Karpas-422 (cell line): Measurements from ENCODE around the gene DNAJC10. TPM values are rescaled to one million over a fixed set of nuclear protein-coding genes. Genes with fewer than 3 reads are reported as not detected.
"Not testable (repeated sequence)": the region's sequence is repeated elsewhere in the genome, so short reads cannot be mapped to it uniquely, and the experiment has no call there.

ENCODE experiments used
- DNase-seq: peaks from one replicate; pipeline ENCODE4 v3.0.0-alpha.2; 2015
- H2AFZ ChIP-seq: fragments of 200-600 bp; sonication (generic); 2 replicates; pipeline ENCODE4 v1.6.1; 2014; ENCODE audit warnings: antibody characterized with exemption, low read length, mixed read lengths
- H3K27ac ChIP-seq: fragments of 200-600 bp; sonication (generic); 2 replicates; pipeline ENCODE4 v1.5.1; 2014; ENCODE audit warnings: mild to moderate bottlenecking, low read length, moderate library complexity
- H3K27me3 ChIP-seq: fragments of 200-600 bp; sonication (generic); 2 replicates; pipeline ENCODE4 v1.6.1; 2014; ENCODE audit warnings: low read length, mixed read lengths
- H3K36me3 ChIP-seq: fragments of 200-600 bp; sonication (generic); 2 replicates; pipeline ENCODE4 v1.6.1; 2014; ENCODE audit warnings: low read length, mixed read lengths; ENCODE audit not compliant: insufficient read depth
- H3K4me1 ChIP-seq: fragments of 200-600 bp; sonication (generic); 2 replicates; pipeline ENCODE4 v1.6.1; 2014; ENCODE audit warnings: mild to moderate bottlenecking, low read length, mixed read lengths
- H3K4me2 ChIP-seq: fragments of 200-600 bp; sonication (generic); 2 replicates; pipeline ENCODE4 v1.6.1; 2014; ENCODE audit warnings: low read length, low read depth, mild to moderate bottlenecking; ENCODE audit not compliant: poor library complexity, severe bottlenecking
- H3K4me3 ChIP-seq: fragments of 200-600 bp; sonication (generic); 2 replicates; pipeline ENCODE4 v1.5.1; 2014; ENCODE audit warnings: mild to moderate bottlenecking, antibody characterized with exemption, low read length, mixed read lengths
- H3K79me2 ChIP-seq: fragments of 200-600 bp; sonication (generic); 2 replicates; pipeline ENCODE4 v1.6.1; 2014; ENCODE audit warnings: mild to moderate bottlenecking, low read length, mixed read lengths
- H3K9ac ChIP-seq: fragments of 200-600 bp; sonication (generic); 2 replicates; pipeline ENCODE4 v1.6.0; 2014; ENCODE audit warnings: low read length
- H3K9me2 ChIP-seq: fragments of 200-600 bp; sonication (generic), shearing (Covaris generic); replicated peaks from 2 replicates; pipeline ENCODE4 v1.6.0; 2014; ENCODE audit warnings: mild to moderate bottlenecking, low read length, moderate library complexity; ENCODE audit not compliant: insufficient read depth
- H3K9me3 ChIP-seq: fragments of 300-700, 200-600 bp; sonication (generic); 2 replicates; pipeline ENCODE4 v1.6.1; 2014; ENCODE audit warnings: low read length, mixed read lengths
- H4K20me1 ChIP-seq: fragments of 200-600 bp; sonication (generic); 2 replicates; pipeline ENCODE4 v1.6.1; 2014; ENCODE audit warnings: mild to moderate bottlenecking, antibody characterized with exemption, low read length, low read depth; ENCODE audit not compliant: insufficient read depth
- total RNA-seq: library from RNA; depleted of rRNA; stranded (reverse); fragments of >200 nt; shearing (Covaris generic); gene quantifications from 2 replicates; pipeline ENCODE4 v1.2.3, GENCODE V29; 2014; ENCODE audit warnings: low replicate concordance

DNAJC10 gene
- total RNA-seq, 1 experiment from 2014 or later = 199 TPM

GRCh38 chr2:182715121-182715891 lies 751 bp upstream of the DNAJC10 start:
- DNase-seq = peak; percentile 56

DNA sequence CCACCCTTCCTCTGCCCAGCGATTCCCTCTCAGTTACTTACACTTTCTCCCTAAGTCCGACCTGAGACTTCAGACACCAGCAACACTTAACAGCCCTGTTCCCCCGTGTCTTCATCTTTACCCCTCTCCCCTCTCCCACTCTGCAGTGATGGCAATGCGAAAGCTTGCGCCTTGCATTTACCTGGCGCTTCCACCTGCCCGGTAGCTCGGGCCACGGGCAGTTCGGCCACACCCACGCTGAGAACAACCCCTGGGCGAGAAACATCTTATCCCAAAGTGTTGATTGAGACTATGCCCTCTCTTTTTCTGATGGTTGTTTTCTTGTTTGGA lies 558 bp downstream of the DNAJC10 start:
- DNase-seq = no peak
- peaks cover 43% of the 10 kb centered on the region for H3K79me2 ChIP-seq
- H3K9me2 ChIP-seq = no peaks in the 10 kb centered on the region
- peaks cover 24% of the 10 kb centered on the region; the same call in 1 of the 2 replicates for H3K36me3 ChIP-seq
- H3K9ac ChIP-seq = peak overlapping the region; percentile 98
- peak overlapping the region; percentile 85 for H3K4me2 ChIP-seq
- peak overlapping the region; percentile 95 for H3K4me3 ChIP-seq
- H3K27me3 ChIP-seq = no peaks in the 10 kb centered on the region
- H2AFZ ChIP-seq = peak overlapping the region; percentile 79; the same call in 1 of the 2 replicates
- H3K27ac ChIP-seq = peak overlapping the region; percentile 97
- H3K4me1 ChIP-seq = peaks cover 56% of the 10 kb centered on the region
- H4K20me1 ChIP-seq = no peaks in the 10 kb centered on the region
- no peaks in the 10 kb centered on the region for H3K9me3 ChIP-seq

More at GRCh38 chr2:182715121-182715891, 751 bp upstream of the DNAJC10 start:
- peak overlapping the region; percentile 95 for H3K4me3 ChIP-seq
- peaks cover 12% of the 10 kb centered on the region; the same call in 1 of the 2 replicates for H3K36me3 ChIP-seq
- H3K9me2 ChIP-seq = no peaks in the 10 kb centered on the region
- H3K27ac ChIP-seq = peak overlapping the region; percentile 97
- H3K79me2 ChIP-seq = peaks cover 30% of the 10 kb centered on the region
- H4K20me1 ChIP-seq = no peaks in the 10 kb centered on the region
- peaks cover 50% of the 10 kb centered on the region for H3K4me1 ChIP-seq
- no peaks in the 10 kb centered on the region for H3K9me3 ChIP-seq
- H2AFZ ChIP-seq = peak overlapping the region; percentile 79
- H3K9ac ChIP-seq = peak overlapping the region; percentile 98
- H3K27me3 ChIP-seq = no peaks in the 10 kb centered on the region
- H3K4me2 ChIP-seq = peak overlapping the region; percentile 85

DNA sequence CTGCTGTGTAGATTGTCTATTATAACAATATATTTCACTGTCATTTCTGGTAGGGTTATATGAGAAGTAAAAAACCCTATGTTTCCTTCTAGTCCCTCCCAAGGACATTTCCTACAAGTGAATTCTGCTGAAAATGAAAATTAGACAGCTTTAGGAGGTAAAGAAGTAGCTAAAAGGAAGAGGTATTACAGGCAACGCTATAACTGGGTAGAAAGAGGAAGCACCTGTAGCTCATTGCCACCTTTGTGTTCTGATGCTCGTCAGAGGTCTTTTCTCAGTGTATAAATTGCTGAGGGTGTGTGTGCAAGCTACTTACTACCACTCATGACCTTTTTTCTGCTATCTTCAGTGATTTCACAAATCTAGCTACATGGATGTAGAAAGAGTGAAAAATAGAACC lies 1.4 kb downstream of the DNAJC10 start:
- H3K36me3 ChIP-seq = peaks cover 28% of the 10 kb centered on the region; the same call in 1 of the 2 replicates
- H4K20me1 ChIP-seq = no peaks in the 10 kb centered on the region
- no peaks in the 10 kb centered on the region for H3K9me2 ChIP-seq
- H3K9ac ChIP-seq = peak overlapping the region; percentile 98
- H3K4me1 ChIP-seq = peaks cover 56% of the 10 kb centered on the region
- peak; percentile 85 for DNase-seq
- H3K9me3 ChIP-seq = no peaks in the 10 kb centered on the region
- H2AFZ ChIP-seq = no peak overlapping the region
- H3K4me2 ChIP-seq = peak overlapping the region; percentile 85
- peak overlapping the region; percentile 97 for H3K27ac ChIP-seq
- H3K79me2 ChIP-seq = peaks cover 45% of the 10 kb centered on the region
- H3K4me3 ChIP-seq = peak overlapping the region; percentile 95
- no peaks in the 10 kb centered on the region for H3K27me3 ChIP-seq

DNA sequence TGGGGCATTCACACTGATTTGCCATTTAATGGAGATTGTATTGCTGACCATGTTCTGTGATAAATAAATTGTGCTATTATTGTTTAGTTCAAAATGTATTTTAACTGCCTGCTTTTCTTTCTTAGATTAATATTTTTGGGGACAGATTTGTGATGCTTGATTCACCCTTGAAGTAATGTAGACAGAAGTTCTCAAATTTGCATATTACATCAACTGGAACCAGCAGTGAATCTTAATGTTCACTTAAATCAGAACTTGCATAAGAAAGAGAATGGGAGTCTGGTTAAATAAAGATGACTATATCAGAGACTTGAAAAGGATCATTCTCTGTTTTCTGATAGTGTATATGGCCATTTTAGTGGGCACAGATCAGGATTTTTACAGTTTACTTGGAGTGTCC lies 1.8 kb downstream of the DNAJC10 start:
- peak overlapping the region; percentile 95 for H3K4me3 ChIP-seq
- peak overlapping the region; percentile 97 for H3K27ac ChIP-seq
- H2AFZ ChIP-seq = no peak overlapping the region

DNA sequence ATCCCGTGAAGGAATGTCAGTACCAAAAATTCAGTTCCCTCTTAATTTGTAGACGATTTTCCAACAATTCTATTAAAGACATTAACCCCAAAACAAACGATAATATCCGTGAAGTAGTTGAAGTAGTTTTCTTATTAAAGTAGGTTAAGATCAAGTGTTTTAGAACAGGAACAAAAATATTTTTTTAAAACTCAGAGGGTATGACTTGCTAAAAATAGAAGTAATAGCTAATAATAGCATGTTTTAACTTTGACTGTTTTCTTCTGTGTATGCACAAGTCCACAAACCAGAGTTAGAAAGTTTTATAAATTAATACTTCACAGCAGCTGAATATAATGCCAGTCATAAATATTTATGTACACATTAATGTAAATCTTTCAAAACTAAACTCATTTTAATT lies 2.4 kb downstream of the DNAJC10 start:
- DNase-seq = peak; percentile 60
- Histone ChIP-seq H3K9me3 (no peaks in the 10 kb centered on the region), H2AFZ (no peak overlapping the region), H3K4me2 (peak overlapping the region; percentile 85), H3K4me3 (peak overlapping the region; percentile 95), H3K9ac (peak overlapping the region; percentile 98), H3K27me3 (no peaks in the 10 kb centered on the region), H3K4me1 (peaks cover 57% of the 10 kb centered on the region), H3K27ac (peak overlapping the region; percentile 97), H3K9me2 (no peaks in the 10 kb centered on the region), H3K79me2 (peaks cover 49% of the 10 kb centered on the region), H4K20me1 (no peaks in the 10 kb centered on the region), H3K36me3 (peaks cover 33% of the 10 kb centered on the region)

More for the DNA sequence above, 1.8 kb downstream of the DNAJC10 start:
- DNase-seq = peak; percentile 84
- Histone ChIP-seq H3K4me1 (peaks cover 56% of the 10 kb centered on the region), H3K79me2 (peaks cover 45% of the 10 kb centered on the region), H3K4me2 (peak overlapping the region; percentile 85), H3K9ac (peak overlapping the region; percentile 98), H4K20me1 (no peaks in the 10 kb centered on the region), H3K9me3 (no peaks in the 10 kb centered on the region), H3K27me3 (no peaks in the 10 kb centered on the region), H3K9me2 (no peaks in the 10 kb centered on the region), H3K36me3 (peaks cover 32% of the 10 kb centered on the region; the same call in 1 of the 2 replicates)

GRCh38 chr2:182719116-182719515 lies 3.1 kb downstream of the DNAJC10 start:
- H3K79me2 ChIP-seq = peaks cover 56% of the 10 kb centered on the region
- H3K27me3 ChIP-seq, H3K9me3 ChIP-seq, H3K9me2 ChIP-seq, H2AFZ ChIP-seq, H3K9ac ChIP-seq, H4K20me1 ChIP-seq: not testable (repeated sequence)
- DNase-seq = peak; percentile 64
- H3K4me1 ChIP-seq = peaks cover 57% of the 10 kb centered on the region
- H3K36me3 ChIP-seq = peaks cover 33% of the 10 kb centered on the region
- peak overlapping the region; percentile 85 for H3K4me2 ChIP-seq
- peak overlapping the region; percentile 21; the same call in 1 of the 2 replicates for H3K4me3 ChIP-seq
- peak overlapping the region; percentile 97 for H3K27ac ChIP-seq

DNA sequence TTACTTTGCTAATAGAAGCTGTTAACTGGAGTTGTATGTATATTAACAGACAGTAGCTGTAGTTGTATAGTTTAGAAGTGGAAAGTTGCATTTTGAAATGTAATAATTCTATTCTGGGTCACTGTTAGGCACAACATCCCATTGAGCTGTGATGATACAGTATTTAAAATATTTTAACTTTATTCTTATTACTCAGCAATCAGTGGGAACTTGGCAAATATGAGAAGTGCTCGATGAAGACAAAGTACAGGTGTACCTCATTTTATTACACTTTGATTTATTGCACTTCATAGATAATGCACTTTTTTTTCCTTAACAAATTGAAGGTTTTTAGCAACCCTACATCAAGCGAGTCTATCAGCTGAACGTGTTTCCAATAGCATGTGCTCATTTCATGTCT lies 8.6 kb downstream of the DNAJC10 start:
- no peak overlapping the region for H3K9ac ChIP-seq
- H3K4me1 ChIP-seq = peaks cover 67% of the 10 kb centered on the region
- no peak overlapping the region for H3K4me2 ChIP-seq
- H3K27ac ChIP-seq = no peak overlapping the region
- H3K4me3 ChIP-seq = no peak overlapping the region
- H3K9me2 ChIP-seq = no peaks in the 10 kb centered on the region
- DNase-seq = no peak
- H3K9me3 ChIP-seq = no peaks in the 10 kb centered on the region
- H4K20me1 ChIP-seq = no peaks in the 10 kb centered on the region
- peaks cover 53% of the 10 kb centered on the region for H3K36me3 ChIP-seq
- no peak overlapping the region for H2AFZ ChIP-seq
- H3K27me3 ChIP-seq = no peaks in the 10 kb centered on the region
- peaks cover 80% of the 10 kb centered on the region for H3K79me2 ChIP-seq

GRCh38 chr2:182726473-182726872 lies 10.4 kb downstream of the DNAJC10 start:
- no peak overlapping the region for H3K4me3 ChIP-seq
- H3K27ac ChIP-seq = peak overlapping the region; percentile 7
- no peaks in the 10 kb centered on the region for H3K27me3 ChIP-seq
- no peak for DNase-seq
- no peaks in the 10 kb centered on the region for H3K9me3 ChIP-seq
- H3K4me2 ChIP-seq = peak overlapping the region; percentile 59
- H3K4me1 ChIP-seq = peaks cover 60% of the 10 kb centered on the region
- H2AFZ ChIP-seq = no peak overlapping the region
- H3K9ac ChIP-seq = no peak overlapping the region
- no peaks in the 10 kb centered on the region for H3K9me2 ChIP-seq
- peaks cover 80% of the 10 kb centered on the region for H3K79me2 ChIP-seq
- peaks cover 53% of the 10 kb centered on the region for H3K36me3 ChIP-seq
- H4K20me1 ChIP-seq = no peaks in the 10 kb centered on the region
